ENCODE measurements around the gene HAGHL.
"Not testable (repeated sequence)": the region's sequence is repeated elsewhere in the genome, so short reads cannot be mapped to it uniquely, and the experiment has no call there.

Gene HAGHL

GRCh38 chr16:760545-761343 is 33.8 kb downstream of the HAGHL start, which contains the start of gene MSLN:
Gene MSLN, plus strand, starts transcription at chr16:760734. Its CDS starts 1,947 bp downstream, at chr16:762681.
- DNase-seq, result no peak

GRCh38 chr16:761625-762513 is 35.0 kb downstream of the HAGHL start:
- DNase-seq, result no peak

- DNase-seq, result no peak
These were observed 35.8 kb downstream of the HAGHL start for GRCh38 chr16:762595-763268.

GRCh38 chr16:763369-764183 is 36.7 kb downstream of the HAGHL start:
- DNase-seq, result no peak

- no peak for DNase-seq
These were observed 37.4 kb downstream of the HAGHL start for GRCh38 chr16:764184-764750.

GRCh38 chr16:764848-765487 is 38.1 kb downstream of the HAGHL start:
- DNase-seq, result no peak

- DNase-seq, result no peak
These were observed 38.6 kb downstream of the HAGHL start for GRCh38 chr16:765488-765865.

- DNase-seq, result no peak
These were observed 39.3 kb downstream of the HAGHL start for GRCh38 chr16:766008-766819.

GRCh38 chr16:766820-767640 is 40.1 kb downstream of the HAGHL start:
- no peak for DNase-seq

GRCh38 chr16:767743-768235 is 40.9 kb downstream of the HAGHL start:
- no peak for DNase-seq

GRCh38 chr16:768428-768827 is 41.5 kb downstream of the HAGHL start:
- DNase-seq, result no peak

GRCh38 chr16:769184-769784 is 42.4 kb downstream of the HAGHL start:
- DNase-seq, result no peak

GRCh38 chr16:769934-770333 is 43.0 kb downstream of the HAGHL start:
- no peak for DNase-seq

GRCh38 chr16:770411-770810 is 43.5 kb downstream of the HAGHL start:
- no peak for DNase-seq

GRCh38 chr16:772959-773358 is 46.1 kb downstream of the HAGHL start:
- no peak for DNase-seq

GRCh38 chr16:774086-775001 is 47.4 kb downstream of the HAGHL start:
- DNase-seq, result no peak

- DNase-seq, result no peak
These were observed 48.4 kb downstream of the HAGHL start for GRCh38 chr16:775236-775796.

GRCh38 chr16:776298-776697 is 49.4 kb downstream of the HAGHL start:
- DNase-seq, result not testable (repeated sequence)

Data from right hindlimb (tissue), 1 donor.